ENCODE measurements around the gene PNMA6E.

PNMA6E gene

GRCh38 chrX:153382563-153383482 lies 18.3 kb downstream of the PNMA6E start:
- DNase-seq = no peak

- peak; percentile 13 for DNase-seq
Observed at GRCh38 chrX:153381684-153382532, 19.2 kb downstream of the PNMA6E start.

GRCh38 chrX:153380691-153381090 lies 20.5 kb downstream of the PNMA6E start:
- DNase-seq = no peak

GRCh38 chrX:153379971-153380581 lies 21.1 kb downstream of the PNMA6E start:
- no peak for DNase-seq

- DNase-seq = no peak
Observed at GRCh38 chrX:153379508-153379907, 21.6 kb downstream of the PNMA6E start.

- no peak for DNase-seq
Observed at GRCh38 chrX:153378607-153379006, 22.5 kb downstream of the PNMA6E start.

- DNase-seq = no peak
Observed at GRCh38 chrX:153377727-153378126, 23.4 kb downstream of the PNMA6E start.

- no peak for DNase-seq
Observed at GRCh38 chrX:153375571-153375970, 25.6 kb downstream of the PNMA6E start.

- DNase-seq = no peak
Observed at GRCh38 chrX:153374426-153374825, 26.7 kb downstream of the PNMA6E start.

GRCh38 chrX:153372949-153373348 lies 28.2 kb downstream of the PNMA6E start:
- peak; percentile 14 for DNase-seq

- DNase-seq = no peak
Observed at GRCh38 chrX:153371256-153371655, 29.9 kb downstream of the PNMA6E start.

GRCh38 chrX:153370293-153371055 lies 30.7 kb downstream of the PNMA6E start:
- DNase-seq = no peak

GRCh38 chrX:153366878-153367538 lies 34.1 kb downstream of the PNMA6E start:
- no peak for DNase-seq

- no peak for DNase-seq
Observed at GRCh38 chrX:153366119-153366518, 35.0 kb downstream of the PNMA6E start.

GRCh38 chrX:153365670-153366069 lies 35.5 kb downstream of the PNMA6E start:
- DNase-seq = no peak

GRCh38 chrX:153361781-153362397 lies 39.3 kb downstream of the PNMA6E start:
- no peak for DNase-seq

- DNase-seq = no peak
Observed at GRCh38 chrX:153357877-153358276, 43.3 kb downstream of the PNMA6E start.

GRCh38 chrX:153353416-153353815 lies 47.7 kb downstream of the PNMA6E start:
- no peak for DNase-seq

GRCh38 chrX:153352858-153353257 lies 48.3 kb downstream of the PNMA6E start:
- DNase-seq = no peak

GRCh38 chrX:153351981-153352380 lies 49.2 kb downstream of the PNMA6E start:
- peak; percentile 71 for DNase-seq

- DNase-seq = no peak
Observed at GRCh38 chrX:153349952-153350351, 51.2 kb downstream of the PNMA6E start.

- DNase-seq = no peak
Observed at GRCh38 chrX:153348421-153348820, 52.7 kb downstream of the PNMA6E start.
